KG1 (cell line): Measurements from ENCODE around the gene NFATC4.
"Not testable (repeated sequence)": the region's sequence is repeated elsewhere in the genome, so short reads cannot be mapped to it uniquely, and the experiment has no call there.

Experiments used
- DNase-seq: peaks from one replicate; lab custom pipeline; 2025; lab: John Stamatoyannopoulos, UW

NFATC4 gene

GRCh38 chr14:24367514-24368211 lies at the start of gene NFATC4:
Gene NFATC4 (plus strand): TSS chr14:24368184. CDS start chr14:24368341, 157 bp downstream.
- DNase-seq = no peak

GRCh38 chr14:24321212-24321975 lies 46.6 kb upstream of the NFATC4 start:
- no peak for DNase-seq

- no peak for DNase-seq
These were observed 45.3 kb upstream of the NFATC4 start for GRCh38 chr14:24322672-24323071.

GRCh38 chr14:24323341-24323740 lies 44.6 kb upstream of the NFATC4 start:
- no peak for DNase-seq

GRCh38 chr14:24324024-24324423 lies 44.0 kb upstream of the NFATC4 start:
- DNase-seq = no peak

- no peak for DNase-seq
These were observed 42.9 kb upstream of the NFATC4 start for GRCh38 chr14:24325041-24325530.

GRCh38 chr14:24325963-24326362 lies 42.0 kb upstream of the NFATC4 start:
- no peak for DNase-seq

GRCh38 chr14:24327303-24327702 lies 40.7 kb upstream of the NFATC4 start:
- DNase-seq = peak; percentile 59

GRCh38 chr14:24327914-24328313 lies 40.1 kb upstream of the NFATC4 start:
- not testable (repeated sequence) for DNase-seq

- no peak for DNase-seq
These were observed 38.8 kb upstream of the NFATC4 start for GRCh38 chr14:24329073-24329663.

- DNase-seq = no peak
These were observed 38.2 kb upstream of the NFATC4 start for GRCh38 chr14:24329736-24330135.

GRCh38 chr14:24330973-24331674 lies 36.9 kb upstream of the NFATC4 start:
- DNase-seq = no peak

GRCh38 chr14:24331731-24332267 lies 36.2 kb upstream of the NFATC4 start:
- DNase-seq = no peak

GRCh38 chr14:24332268-24332993 lies 35.6 kb upstream of the NFATC4 start:
- DNase-seq = peak; percentile 72

- DNase-seq = no peak
These were observed 33.3 kb upstream of the NFATC4 start, which contains the start of gene ADCY4 for GRCh38 chr14:24334431-24335291. Gene ADCY4 (minus strand): TSS chr14:24335071. CDS start chr14:24334652, 419 bp downstream.

GRCh38 chr14:24335461-24336171 lies 32.4 kb upstream of the NFATC4 start:
- DNase-seq = no peak

GRCh38 chr14:24337144-24337823 lies 30.7 kb upstream of the NFATC4 start:
- DNase-seq = no peak

GRCh38 chr14:24337824-24338175 lies 30.2 kb upstream of the NFATC4 start:
- DNase-seq = no peak

- DNase-seq = no peak
These were observed 29.1 kb upstream of the NFATC4 start for GRCh38 chr14:24338843-24339242.
